Activated naive CD8-positive, alpha-beta T cell treated with anti-CD3 and anti-CD28 coated beads, Interleukin-2, amount 50 U/mL, for 16 hours (primary cell): Measurements from ENCODE around the gene RIC8A.

Source experiments
- DNase-seq: peaks from one replicate; pipeline ENCODE4 v3.0.0-alpha.2; 2020; ENCODE audit warnings: low read depth, low spot score

Gene RIC8A

GRCh38 chr11:203945-204586, 3.4 kb upstream of the RIC8A start:
- DNase-seq = no peak

DNA sequence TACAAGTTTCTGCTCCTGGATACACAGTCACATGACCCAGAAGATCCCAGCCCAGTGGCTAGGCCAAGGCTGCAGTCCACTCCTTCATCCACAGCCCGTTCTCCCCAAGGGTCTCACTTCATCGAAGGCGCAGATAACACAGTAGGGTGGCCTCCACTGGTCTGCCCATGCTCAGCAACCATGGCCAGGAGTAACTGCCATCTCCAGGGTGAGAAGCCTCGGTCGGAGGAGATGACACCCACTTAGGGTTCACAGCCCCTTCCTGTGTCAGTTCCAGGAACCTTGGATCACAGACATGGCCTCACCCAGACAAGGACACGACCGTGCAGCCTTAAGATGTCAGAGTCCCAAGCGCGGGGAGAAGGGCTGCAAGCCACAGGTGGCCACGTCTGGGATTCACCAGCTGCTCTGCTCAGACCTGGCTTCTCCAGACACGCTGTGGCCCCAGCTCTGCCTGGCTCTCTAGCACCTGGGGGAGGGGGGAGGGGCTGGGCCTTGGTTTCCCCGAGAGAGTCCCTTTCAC, 2.9 kb upstream of the RIC8A start:
- no peak for DNase-seq

GRCh38 chr11:205221-206001, 2.1 kb upstream of the RIC8A start:
- DNase-seq = no peak

DNA sequence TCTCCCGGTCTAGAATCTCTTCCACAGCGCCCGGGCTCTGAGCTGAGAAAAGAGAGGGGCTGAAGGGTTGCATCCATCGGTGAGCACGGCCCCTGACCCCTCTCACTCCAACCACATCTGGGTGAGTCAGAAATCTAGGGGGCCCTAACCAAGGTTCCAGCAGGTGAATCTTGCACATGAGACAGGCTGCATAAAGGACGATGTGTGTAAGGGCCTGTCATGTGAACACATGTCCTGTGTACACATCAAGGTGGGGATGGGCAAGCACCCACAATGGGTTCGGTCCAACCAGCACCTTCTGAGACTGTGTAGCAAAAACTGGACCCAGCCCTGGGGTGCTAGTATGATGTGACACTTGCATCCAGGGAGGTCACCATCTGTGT, 1.5 kb upstream of the RIC8A start:
- DNase-seq = no peak

- no peak for DNase-seq
Measured at GRCh38 chr11:206526-207207, 841 bp upstream of the RIC8A start.

DNA sequence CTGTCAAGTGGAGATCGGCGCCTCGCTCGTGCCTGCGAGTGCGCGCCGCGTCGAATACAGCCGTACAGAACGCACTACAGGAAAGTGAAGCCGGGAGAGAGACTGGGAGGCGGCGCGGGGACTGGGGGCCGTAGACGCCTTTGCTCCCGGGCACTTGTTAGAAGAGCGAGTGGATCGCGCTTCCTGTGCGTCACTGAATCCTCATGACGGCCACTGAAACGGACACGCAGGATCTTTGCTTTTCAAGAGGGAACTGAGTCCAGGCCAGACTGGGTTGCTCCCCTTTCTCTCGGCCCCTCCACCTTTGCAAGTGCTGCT, 314 bp downstream of the RIC8A start:
- no peak for DNase-seq

GRCh38 chr11:208181-208916, 841 bp downstream of the RIC8A start:
- DNase-seq = peak; percentile 65

GRCh38 chr11:208917-209260, 1.4 kb downstream of the RIC8A start:
- DNase-seq = no peak

DNA sequence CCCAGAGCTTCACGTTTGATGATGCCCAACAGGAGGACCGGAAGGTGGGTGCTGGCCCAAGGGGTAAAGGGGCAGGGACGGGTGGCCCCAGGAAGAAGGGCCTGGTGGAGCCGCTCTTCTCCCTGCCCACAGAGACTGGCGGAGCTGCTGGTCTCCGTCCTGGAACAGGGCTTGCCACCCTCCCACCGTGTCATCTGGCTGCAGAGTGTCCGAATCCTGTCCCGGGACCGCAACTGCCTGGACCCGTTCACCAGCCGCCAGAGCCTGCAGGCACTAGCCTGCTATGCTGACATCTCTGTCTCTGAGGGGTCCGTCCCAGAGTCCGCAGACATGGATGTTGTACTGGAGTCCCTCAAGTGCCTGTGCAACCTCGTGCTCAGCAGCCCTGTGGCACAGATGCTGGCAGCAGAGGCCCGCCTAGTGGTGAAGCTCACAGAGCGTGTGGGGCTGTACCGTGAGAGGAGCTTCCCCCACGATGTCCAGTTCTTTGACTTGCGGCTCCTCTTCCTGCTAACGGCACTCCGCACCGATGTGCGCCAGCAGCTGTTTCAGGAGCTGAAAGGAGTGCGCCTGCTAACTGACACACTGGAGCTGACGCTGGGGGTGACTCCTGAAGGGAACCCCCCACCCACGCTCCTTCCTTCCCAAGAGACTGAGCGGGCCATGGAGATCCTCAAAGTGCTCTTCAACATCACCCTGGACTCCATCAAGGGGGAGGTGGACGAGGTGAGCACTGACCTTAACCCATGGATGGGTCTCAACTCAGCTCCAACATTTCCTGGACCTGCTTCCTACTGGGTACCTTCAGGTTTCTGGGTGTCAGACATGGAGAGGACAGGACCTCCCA, 2.0 kb downstream of the RIC8A start:
- DNase-seq = no peak

DNA sequence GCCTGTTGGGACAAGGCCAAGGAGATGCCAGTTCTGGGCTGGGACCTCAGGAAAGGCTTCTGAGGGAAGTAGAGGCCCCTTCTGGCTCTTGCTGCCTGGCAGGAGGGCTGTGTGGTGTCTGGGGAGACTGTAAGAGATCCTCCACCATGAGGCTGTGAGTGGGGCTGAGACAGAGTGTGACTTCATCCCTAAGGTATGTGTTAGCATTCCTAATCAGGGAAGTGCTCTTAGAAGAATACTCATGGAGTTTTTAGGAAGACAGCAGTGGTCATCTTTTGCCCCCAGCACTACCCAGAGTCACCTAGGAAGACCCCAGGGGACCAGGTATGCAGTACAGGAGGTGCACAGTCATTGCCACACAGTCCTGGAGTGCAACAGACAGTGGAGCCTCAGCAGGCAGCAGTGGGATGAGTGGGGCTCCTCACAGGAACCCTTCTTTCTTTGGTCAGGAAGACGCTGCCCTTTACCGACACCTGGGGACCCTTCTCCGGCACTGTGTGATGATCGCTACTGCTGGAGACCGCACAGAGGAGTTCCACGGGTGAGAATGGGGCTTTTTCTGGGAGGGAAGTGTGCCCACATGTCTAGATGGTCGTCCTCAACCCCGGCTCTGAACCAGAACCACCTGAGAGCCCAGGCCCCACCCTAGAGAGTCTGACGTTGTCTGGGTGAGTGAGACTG, 2.8 kb downstream of the RIC8A start:
- DNase-seq = no peak

DNA sequence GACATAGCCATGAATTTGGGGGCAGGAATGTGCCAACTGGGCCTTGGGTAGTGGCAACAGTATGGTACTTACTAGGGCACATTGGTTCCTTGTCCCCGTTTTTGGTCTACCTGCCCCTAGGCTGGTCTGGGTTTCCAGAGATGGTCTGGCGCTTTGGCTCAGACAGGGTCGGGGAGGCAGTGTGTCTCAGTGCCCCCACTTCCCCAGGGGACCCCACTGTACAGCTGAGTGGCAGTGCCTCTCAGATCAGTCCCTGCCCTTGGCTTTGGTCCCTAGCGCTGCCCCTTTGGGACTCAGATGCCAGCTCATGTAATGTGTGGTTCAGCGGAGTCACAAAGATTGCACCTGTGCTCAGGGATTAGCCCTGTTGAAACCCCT, 3.3 kb downstream of the RIC8A start:
- no peak for DNase-seq

DNA sequence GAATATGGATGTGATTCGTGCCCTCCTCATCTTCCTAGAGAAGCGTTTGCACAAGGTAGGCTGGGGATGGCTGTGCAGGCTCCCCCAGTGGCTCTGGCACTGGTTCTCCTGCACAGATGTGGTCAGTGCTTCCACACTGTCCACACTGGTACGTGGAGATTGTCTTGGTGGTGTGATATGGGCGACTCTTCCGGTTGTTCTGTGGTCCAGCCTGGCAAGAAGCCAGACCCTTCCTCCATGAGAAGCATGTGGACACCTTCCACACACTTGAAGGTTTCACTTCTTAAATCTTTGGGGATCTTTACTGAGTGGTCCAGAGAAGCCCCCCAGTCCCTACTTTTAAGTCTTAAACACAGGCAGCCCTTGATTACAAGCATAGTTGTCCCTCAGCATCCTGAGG, 3.8 kb downstream of the RIC8A start:
- DNase-seq = no peak

DNA sequence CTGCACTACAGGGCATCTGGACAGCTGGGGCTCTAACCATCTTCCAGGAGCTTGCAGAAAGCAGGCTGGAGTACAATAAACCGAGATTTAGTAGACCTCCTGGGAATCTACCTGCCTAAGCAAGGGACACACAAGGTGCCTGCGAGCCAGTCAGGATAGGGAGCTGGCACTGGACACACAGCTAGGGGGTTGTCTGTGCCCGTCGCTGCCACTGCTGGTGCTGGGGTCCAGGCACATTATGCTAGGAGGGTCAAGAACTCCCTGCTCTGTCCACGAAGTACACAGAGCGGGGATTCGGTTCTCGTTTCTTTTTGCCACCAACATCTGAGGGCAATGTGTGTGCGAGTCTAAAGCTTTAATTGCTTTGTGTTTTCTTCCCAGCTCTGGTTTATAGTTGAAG, 4.2 kb downstream of the RIC8A start:
- no peak for DNase-seq

DNA sequence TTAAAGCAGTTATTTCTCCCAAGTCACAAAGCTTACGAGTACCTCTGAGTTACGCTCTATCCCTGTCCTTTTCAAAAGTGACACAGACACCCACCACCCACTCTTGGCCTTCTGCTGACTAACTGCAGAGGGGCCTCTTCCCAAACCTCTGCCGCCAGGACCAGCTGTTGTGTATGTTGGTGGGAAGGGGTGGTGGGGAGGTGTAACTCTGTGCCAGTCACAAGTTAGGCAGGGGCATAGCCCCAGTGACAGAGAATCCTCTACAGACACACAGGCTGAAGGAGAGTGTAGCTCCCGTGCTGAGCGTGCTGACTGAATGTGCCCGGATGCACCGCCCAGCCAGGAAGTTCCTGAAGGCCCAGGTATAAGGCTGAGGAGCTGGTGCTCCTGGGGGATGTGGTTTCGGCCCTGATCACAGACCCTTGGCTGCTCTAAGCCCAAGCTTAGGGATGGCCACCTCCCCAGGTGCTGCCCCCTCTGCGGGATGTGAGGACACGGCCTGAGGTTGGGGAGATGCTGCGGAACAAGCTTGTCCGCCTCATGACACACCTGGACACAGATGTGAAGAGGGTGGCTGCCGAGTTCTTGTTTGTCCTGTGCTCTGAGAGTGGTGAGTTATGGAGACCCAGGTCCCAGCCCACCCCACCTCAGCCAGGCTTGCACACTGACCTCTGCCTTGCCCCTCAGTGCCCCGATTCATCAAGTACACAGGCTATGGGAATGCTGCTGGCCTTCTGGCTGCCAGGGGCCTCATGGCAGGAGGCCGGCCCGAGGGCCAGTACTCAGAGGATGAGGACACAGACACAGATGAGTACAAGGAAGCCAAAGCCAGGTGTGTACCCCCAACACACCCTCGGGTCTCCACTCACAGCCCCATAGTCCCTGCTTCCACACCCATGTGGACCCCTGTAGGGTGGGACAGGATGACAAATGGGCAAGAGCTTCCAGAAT, 4.9 kb downstream of the RIC8A start:
- no peak for DNase-seq

GRCh38 chr11:213111-213510, 5.6 kb downstream of the RIC8A start:
- DNase-seq = no peak

GRCh38 chr11:214083-214482, 6.6 kb downstream of the RIC8A start:
- no peak for DNase-seq

DNA sequence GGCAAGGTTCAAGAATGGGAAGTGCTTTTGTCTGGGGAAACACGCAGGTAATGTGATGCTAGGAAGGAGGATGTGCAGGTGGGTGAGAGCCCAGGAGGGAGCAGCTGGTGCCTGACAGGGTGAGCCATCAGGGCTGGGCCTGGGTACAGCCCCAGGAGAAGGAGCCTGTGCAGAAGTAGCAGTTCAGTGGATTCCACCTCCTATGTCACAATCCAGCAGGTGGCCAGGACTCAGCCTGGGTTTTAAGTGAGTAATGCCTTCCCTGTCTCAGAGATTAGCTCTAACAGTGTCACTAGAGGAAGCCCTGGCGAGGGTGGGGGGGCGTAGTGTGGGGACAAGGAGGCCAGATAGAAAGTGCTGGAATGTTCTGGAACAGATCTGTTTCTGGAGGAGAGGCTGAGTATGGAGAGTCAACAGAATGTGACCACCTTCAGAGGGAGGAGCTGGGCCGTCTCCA, 8.1 kb downstream of the RIC8A start:
- DNase-seq = no peak

DNA sequence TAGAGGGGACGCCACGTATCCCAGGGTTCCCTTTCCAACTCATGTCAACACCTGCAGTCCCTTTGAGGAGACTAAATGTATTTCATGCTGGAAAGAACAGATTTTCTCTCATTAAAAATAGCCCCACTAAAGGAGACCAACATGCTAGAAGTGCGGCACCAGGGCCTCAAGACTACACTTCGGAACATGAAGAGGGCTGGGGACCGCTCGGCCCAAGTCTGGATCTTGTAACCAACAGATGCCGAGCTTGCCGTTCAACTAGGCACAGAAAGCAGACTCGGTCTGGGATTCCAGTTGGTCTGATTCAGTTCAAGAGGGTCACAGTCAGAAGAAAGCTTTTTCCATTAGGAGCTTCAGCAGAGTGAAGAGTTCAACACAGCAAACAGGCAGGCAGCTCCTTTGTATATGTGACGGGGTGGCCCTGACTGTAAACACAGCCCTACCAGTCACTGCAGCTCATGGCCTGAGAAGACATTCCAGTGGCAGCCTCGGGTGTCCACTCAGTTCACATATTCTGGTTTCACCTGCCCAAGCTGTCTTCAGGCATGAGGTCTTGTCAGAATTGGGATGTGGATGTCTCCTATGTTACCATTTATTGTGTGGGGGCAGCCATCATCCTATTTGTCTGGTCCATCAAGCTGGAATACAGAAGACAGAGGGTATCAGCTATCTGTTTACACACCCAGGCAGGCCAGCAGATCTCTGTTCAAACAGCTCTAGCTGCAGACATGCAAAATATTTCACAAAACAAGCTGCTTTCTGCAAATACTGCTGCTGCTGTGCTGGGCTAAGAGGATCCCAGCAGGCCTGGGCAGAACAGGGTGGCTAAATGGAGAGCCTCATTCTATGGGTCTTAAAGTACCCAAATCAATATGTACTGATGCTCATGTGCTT, 8.8 kb downstream of the RIC8A start:
- DNase-seq = no peak

DNA sequence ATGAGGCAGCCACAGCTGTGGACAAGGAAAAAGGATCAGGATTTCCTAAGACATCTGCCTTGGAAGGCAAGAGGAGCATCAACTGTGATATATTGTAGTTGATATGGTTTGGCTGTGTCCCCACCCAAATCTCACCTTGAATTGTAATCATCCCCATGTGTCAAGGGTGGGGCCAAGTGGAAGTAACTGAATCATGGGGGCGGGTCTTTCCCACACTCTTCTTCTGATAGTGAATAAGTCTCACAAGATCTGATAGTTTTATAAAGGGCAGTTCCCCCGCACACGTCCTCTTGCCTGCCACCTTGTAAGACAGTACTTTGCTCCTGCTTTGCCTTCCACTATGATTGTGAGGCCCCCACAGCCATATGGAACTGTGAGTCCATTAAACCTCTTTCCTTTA, 10.2 kb downstream of the RIC8A start:
- DNase-seq = no peak
